Vagina (tissue), 2 donors: ENCODE measurements around the gene RPL3. TPM values are rescaled to one million over a fixed set of nuclear protein-coding genes. Genes with fewer than 3 reads are reported as not detected.

Experiments used
- DNase-seq, 2 donors: peaks; one replicate each; pipeline ENCODE4 v3.0.0-alpha.2; 2017; ENCODE audit errors: extremely low spot score in 2 of 2
- H3K27ac ChIP-seq: fragments of 200-600 bp; sonication (generic); one replicate; pipeline ENCODE4 v1.5.1; 2019
- H3K27me3 ChIP-seq: fragments of 200-600 bp; sonication (generic); one replicate; pipeline ENCODE4 v1.5.1; 2019
- H3K36me3 ChIP-seq, 2 donors: fragments of 200-600 bp; sonication (generic); one replicate each; pipeline ENCODE4 v1.5.1; 2017 to 2019
- H3K4me1 ChIP-seq: fragments of 200-600 bp; sonication (generic); one replicate; pipeline ENCODE4 v1.5.1; 2019
- H3K4me3 ChIP-seq, 2 donors: fragments of 200-600 bp; sonication (generic); 1 replicate in 1 of 2; 2 replicates in 1 of 2; pipeline ENCODE4 v1.5.1; 2016 to 2019
- H3K9me3 ChIP-seq: fragments of 200-600 bp; sonication (generic); one replicate; pipeline ENCODE4 v1.5.1; 2019
- CTCF ChIP-seq, 3 experiments: fragments of 450-650 bp in 2 of 3; fragments of 200-600 bp in 1 of 3; sonication (generic) in 1 of 3; IDR thresholded peaks; one replicate each; pipeline ENCODE4 v1.5.1; 2017 to 2019; ENCODE audit warnings: antibody characterized with exemption in 3 of 3, mild to moderate bottlenecking in 2 of 3, moderate library complexity in 2 of 3
- POLR2A ChIP-seq, 2 donors: fragments of 450-650 bp; IDR thresholded peaks; one replicate each; pipeline ENCODE4 v1.6.1; 2017; ENCODE audit warnings: antibody characterized with exemption in 2 of 2, mild to moderate bottlenecking in 2 of 2, moderate library complexity in 2 of 2
- POLR2AphosphoS5 ChIP-seq, 2 donors: sonication (generic); formaldehyde crosslinking; IDR thresholded peaks; one replicate each; pipeline ENCODE4 v1.9.0; 2017; ENCODE audit warnings: antibody characterized with exemption in 2 of 2, mild to moderate bottlenecking in 2 of 2, low read depth in 1 of 2; ENCODE audit not compliant: insufficient read depth in 1 of 2
- intact Hi-C: fragments of 100-400 bp; cut with DNase I; formaldehyde crosslinking; loops from one replicate; pipeline ENCODE4 v1.15.1; 2023
- total RNA-seq: library from RNA; depleted of rRNA; stranded (reverse); fragments of >200 nt; gene quantifications from one replicate; pipeline ENCODE4 v1.2.3, GENCODE V29; 2016

Gene RPL3
- total RNA-seq: 2,613 TPM

GRCh38 chr22:39319284-39320022 lies at the start of gene RPL3:
Gene RPL3 (minus strand): TSS chr22:39319623. CDS start chr22:39319597, 26 bp downstream.
- H3K9me3 ChIP-seq: no peaks in the 10 kb centered on the region
- H3K4me1 ChIP-seq: peaks cover 48% of the 10 kb centered on the region
- peak within 1 kb of the TSS; percentile 82 to 90 for H3K4me3 ChIP-seq
- peaks cover 0 to 37% of the 10 kb centered on the region in 2 donors for H3K36me3 ChIP-seq
- H3K27me3 ChIP-seq: no peaks in the 10 kb centered on the region
- peak in 1 of 2 donors; percentile 98 for DNase-seq
- TF ChIP-seq POLR2A (IDR thresholded peaks at IDR 0.05) (peak in 1 of 2 donors; percentile 80), POLR2AphosphoS5 (IDR thresholded peaks at IDR 0.05; ENCODE audit: insufficient read depth in 1 of 2, low read depth in 1 of 2) (peak; percentile 99), CTCF (IDR thresholded peaks at IDR 0.05) (peak in 2 of 3 experiments; percentile 16)
- H3K27ac ChIP-seq: peak within 1 kb of the TSS; percentile 98
- intact Hi-C loops: loop anchor here (2.0 to 10.0 kb wide), 4 partner anchors 75 to 455 kb away; partner anchors contain the start of gene TAB1

- DNase-seq: no peak
- Histone ChIP-seq H3K9me3 (no peaks in the 10 kb centered on the region), H3K27me3 (no peaks in the 10 kb centered on the region), H3K4me3 (no peak overlapping the region), H3K4me1 (peaks cover 31% of the 10 kb centered on the region), H3K36me3 (no peaks in the 10 kb centered on the region), H3K27ac (no peak overlapping the region)
- no peak for TF ChIP-seq POLR2A (IDR thresholded peaks at IDR 0.05)
- TF ChIP-seq POLR2AphosphoS5 (IDR thresholded peaks at IDR 0.05; ENCODE audit: insufficient read depth in 1 of 2, low read depth in 1 of 2): no peak
- no peak for TF ChIP-seq CTCF (IDR thresholded peaks at IDR 0.05)
- intact Hi-C loops: no loop called here
Observed at GRCh38 chr22:39369186-39369585, 49.8 kb upstream of the RPL3 start.

GRCh38 chr22:39368461-39368911 lies 49.1 kb upstream of the RPL3 start:
- Histone ChIP-seq H3K27ac (no peak overlapping the region), H3K36me3 (no peaks in the 10 kb centered on the region), H3K27me3 (no peaks in the 10 kb centered on the region), H3K9me3 (no peaks in the 10 kb centered on the region), H3K4me1 (peaks cover 38% of the 10 kb centered on the region), H3K4me3 (no peak overlapping the region)
- DNase-seq: no peak
- intact Hi-C loops: no loop called here
- TF ChIP-seq POLR2A (IDR thresholded peaks at IDR 0.05) (no peak), CTCF (IDR thresholded peaks at IDR 0.05) (no peak)

GRCh38 chr22:39367035-39367434 lies 47.6 kb upstream of the RPL3 start:
- Histone ChIP-seq H3K27ac (no peak overlapping the region), H3K4me1 (peaks cover 52% of the 10 kb centered on the region), H3K4me3 (no peak overlapping the region), H3K9me3 (no peaks in the 10 kb centered on the region), H3K27me3 (no peaks in the 10 kb centered on the region), H3K36me3 (no peaks in the 10 kb centered on the region)
- no peak for DNase-seq
- intact Hi-C loops: no loop called here
- TF ChIP-seq CTCF (IDR thresholded peaks at IDR 0.05): no peak
- no peak for TF ChIP-seq POLR2A (IDR thresholded peaks at IDR 0.05)
- TF ChIP-seq POLR2AphosphoS5 (IDR thresholded peaks at IDR 0.05; ENCODE audit: insufficient read depth in 1 of 2, low read depth in 1 of 2): no peak

- no peaks in the 10 kb centered on the region for H3K27me3 ChIP-seq
- intact Hi-C loops: no loop called here
- no peak overlapping the region for H3K27ac ChIP-seq
- no peaks in the 10 kb centered on the region for H3K9me3 ChIP-seq
- no peak overlapping the region for H3K4me3 ChIP-seq
- no peak for DNase-seq
- peaks cover 67% of the 10 kb centered on the region for H3K4me1 ChIP-seq
- no peaks in the 10 kb centered on the region for H3K36me3 ChIP-seq
- TF ChIP-seq POLR2AphosphoS5 (IDR thresholded peaks at IDR 0.05; ENCODE audit: insufficient read depth in 1 of 2, low read depth in 1 of 2) (no peak), CTCF (IDR thresholded peaks at IDR 0.05) (no peak), POLR2A (IDR thresholded peaks at IDR 0.05) (no peak)
Observed at GRCh38 chr22:39365492-39365780, 46.0 kb upstream of the RPL3 start.
